Measurements from ENCODE around the gene ATP2C2.
"Not testable (repeated sequence)": the region's sequence is repeated elsewhere in the genome, so short reads cannot be mapped to it uniquely, and the experiment has no call there.

ATP2C2 gene

GRCh38 chr16:84451010-84451676 lies 82.8 kb downstream of the ATP2C2 start:
- not testable (repeated sequence) for DNase-seq (ENCODE audit: low read depth in 2 of 2)

- no peak for DNase-seq (ENCODE audit: low read depth in 2 of 2)
Observed at GRCh38 chr16:84451781-84452180, 83.4 kb downstream of the ATP2C2 start.

- no peak for DNase-seq (ENCODE audit: low read depth in 2 of 2)
Observed at GRCh38 chr16:84453061-84453752, 84.9 kb downstream of the ATP2C2 start.

- no peak for DNase-seq (ENCODE audit: low read depth in 2 of 2)
Observed at GRCh38 chr16:84454611-84455010, 86.3 kb downstream of the ATP2C2 start.

GRCh38 chr16:84455031-84455430 lies 86.7 kb downstream of the ATP2C2 start:
- no peak for DNase-seq (ENCODE audit: low read depth in 2 of 2)

- DNase-seq (ENCODE audit: low read depth in 2 of 2) = no peak
Observed at GRCh38 chr16:84458606-84459532, 90.5 kb downstream of the ATP2C2 start.

GRCh38 chr16:84459533-84459894 lies 91.2 kb downstream of the ATP2C2 start:
- no peak for DNase-seq (ENCODE audit: low read depth in 2 of 2)

- DNase-seq (ENCODE audit: low read depth in 2 of 2) = no peak
Observed at GRCh38 chr16:84459941-84460405, 91.6 kb downstream of the ATP2C2 start.

- no peak for DNase-seq (ENCODE audit: low read depth in 2 of 2)
Observed at GRCh38 chr16:84460406-84461028, 92.2 kb downstream of the ATP2C2 start.

- DNase-seq (ENCODE audit: low read depth in 2 of 2) = no peak
Observed at GRCh38 chr16:84461029-84461412, 92.7 kb downstream of the ATP2C2 start.

- no peak for DNase-seq (ENCODE audit: low read depth in 2 of 2)
Observed at GRCh38 chr16:84461413-84462295, 93.3 kb downstream of the ATP2C2 start.

GRCh38 chr16:84462296-84463210 lies 94.2 kb downstream of the ATP2C2 start:
- DNase-seq (ENCODE audit: low read depth in 2 of 2) = no peak

GRCh38 chr16:84463221-84463620 lies 94.9 kb downstream of the ATP2C2 start:
- DNase-seq (ENCODE audit: low read depth in 2 of 2) = no peak

GRCh38 chr16:84464116-84464515 lies 95.8 kb downstream of the ATP2C2 start:
- no peak for DNase-seq (ENCODE audit: low read depth in 2 of 2)

- DNase-seq (ENCODE audit: low read depth in 2 of 2) = no peak
Observed at GRCh38 chr16:84465154-84465553, 96.8 kb downstream of the ATP2C2 start.

GRCh38 chr16:84466692-84467091 lies 98.4 kb downstream of the ATP2C2 start:
- no peak for DNase-seq (ENCODE audit: low read depth in 2 of 2)

- DNase-seq (ENCODE audit: low read depth in 2 of 2) = no peak
Observed at GRCh38 chr16:84467256-84467655, 98.9 kb downstream of the ATP2C2 start.

- DNase-seq (ENCODE audit: low read depth in 2 of 2) = no peak
Observed at GRCh38 chr16:84467709-84468108, 99.4 kb downstream of the ATP2C2 start.

- no peak for DNase-seq (ENCODE audit: low read depth in 2 of 2)
Observed at GRCh38 chr16:84471316-84471715, 103.0 kb downstream of the ATP2C2 start.

- no peak for DNase-seq (ENCODE audit: low read depth in 2 of 2)
Observed at GRCh38 chr16:84471966-84472365, 103.6 kb downstream of the ATP2C2 start.

All from stimulated activated CD8-positive, alpha-beta memory T cell treated with anti-CD3 and anti-CD28 coated beads, Interleukin-2, amount 100 ng/mL, for 1 hour (primary cell).